ENCODE measurements around the gene SLX9.
"Not testable (repeated sequence)": the region's sequence is repeated elsewhere in the genome, so short reads cannot be mapped to it uniquely, and the experiment has no call there.

- TF ChIP-seq, protein P1, sequence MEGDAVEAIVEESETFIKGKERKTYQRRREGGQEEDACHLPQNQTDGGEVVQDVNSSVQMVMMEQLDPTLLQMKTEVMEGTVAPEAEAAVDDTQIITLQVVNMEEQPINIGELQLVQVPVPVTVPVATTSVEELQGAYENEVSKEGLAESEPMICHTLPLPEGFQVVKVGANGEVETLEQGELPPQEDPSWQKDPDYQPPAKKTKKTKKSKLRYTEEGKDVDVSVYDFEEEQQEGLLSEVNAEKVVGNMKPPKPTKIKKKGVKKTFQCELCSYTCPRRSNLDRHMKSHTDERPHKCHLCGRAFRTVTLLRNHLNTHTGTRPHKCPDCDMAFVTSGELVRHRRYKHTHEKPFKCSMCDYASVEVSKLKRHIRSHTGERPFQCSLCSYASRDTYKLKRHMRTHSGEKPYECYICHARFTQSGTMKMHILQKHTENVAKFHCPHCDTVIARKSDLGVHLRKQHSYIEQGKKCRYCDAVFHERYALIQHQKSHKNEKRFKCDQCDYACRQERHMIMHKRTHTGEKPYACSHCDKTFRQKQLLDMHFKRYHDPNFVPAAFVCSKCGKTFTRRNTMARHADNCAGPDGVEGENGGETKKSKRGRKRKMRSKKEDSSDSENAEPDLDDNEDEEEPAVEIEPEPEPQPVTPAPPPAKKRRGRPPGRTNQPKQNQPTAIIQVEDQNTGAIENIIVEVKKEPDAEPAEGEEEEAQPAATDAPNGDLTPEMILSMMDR (IDR thresholded peaks at IDR 0.05), result not testable (repeated sequence)
- TF ChIP-seq POLR2AphosphoS5 (IDR thresholded peaks at IDR 0.05), result not testable (repeated sequence)
Measured at GRCh38 chr21:44976556-44977393, 36.9 kb downstream of the SLX9 start.
